ENCODE results near the gene CFAP91. TPM values are rescaled to one million over a fixed set of nuclear protein-coding genes. Genes with fewer than 3 reads are reported as not detected.

Gene CFAP91
- total RNA-seq = 1 to 10 TPM in 1 of 2 donors, under 1 TPM in 1; 0.63 to 2.7 TPM
- total RNA-seq = 0 to 0.15 reads per million in 2 donors

DNA sequence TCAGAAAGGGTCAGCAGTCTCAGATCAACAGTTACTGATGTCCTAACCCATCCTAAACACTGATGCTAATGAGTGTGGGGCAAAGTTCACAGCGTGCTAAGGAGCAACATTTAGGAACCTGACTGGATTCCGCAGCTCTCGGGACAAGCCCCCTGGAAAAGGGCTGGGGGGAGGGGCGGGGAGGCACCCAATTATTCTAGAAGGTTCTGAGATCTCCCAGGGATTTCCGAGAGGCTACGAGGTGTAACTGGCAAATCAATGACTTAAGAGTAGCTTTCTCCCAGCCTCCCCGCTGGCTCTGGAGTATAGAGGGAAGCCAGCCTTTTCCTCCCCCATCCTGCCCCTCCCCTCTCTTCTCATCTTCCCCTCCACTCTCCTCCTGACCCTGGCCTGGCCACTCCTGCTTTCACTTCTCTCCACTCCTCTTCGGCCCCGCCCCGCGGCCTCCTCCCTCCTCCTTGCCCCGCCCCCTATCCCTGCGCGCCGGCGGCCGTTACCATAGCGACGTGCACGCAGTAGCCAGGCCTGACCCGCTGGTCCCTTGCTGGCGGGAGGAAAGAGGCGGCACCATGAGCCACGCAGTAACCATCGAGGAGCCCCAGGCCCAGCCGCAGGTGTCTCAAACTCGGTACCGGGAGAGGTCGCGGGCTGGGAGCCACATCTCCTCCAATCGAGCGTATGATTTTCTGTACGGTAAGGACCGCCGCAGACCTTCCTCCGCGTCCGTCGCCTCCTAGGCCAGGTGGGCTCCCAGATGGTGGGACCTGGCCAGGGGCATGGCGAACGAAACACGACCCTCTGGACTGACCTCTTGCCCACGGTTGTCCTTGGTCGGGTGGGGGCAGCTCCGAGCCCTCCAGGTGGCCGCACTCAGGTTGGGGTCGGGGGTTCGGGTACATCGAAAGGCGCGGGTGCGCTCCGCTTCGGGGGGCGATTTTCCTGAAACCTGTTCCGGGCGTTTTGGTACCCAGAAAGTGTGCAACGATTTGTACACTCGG lies at the start of gene CFAP91:
CFAP91 (plus strand) TSS at position 493 of the 998 bp plus-strand sequence; CDS start at position 570, 77 bp downstream.
- no peaks in the 10 kb centered on the region for H3K36me3 Mint-ChIP-seq (ENCODE audit: low read depth)
- no peaks in the 10 kb centered on the region for H3K27me3 Mint-ChIP-seq
- H3K4me3 Mint-ChIP-seq = peak within 1 kb of the TSS; percentile 85
- ATAC-seq = peak; percentile 84
- DNase-seq = peak; percentile 69 to 77 (median 77)
- peak within 1 kb of the TSS; percentile 88 for H3K27ac Mint-ChIP-seq
- H3K4me1 Mint-ChIP-seq = peaks cover 13% of the 10 kb centered on the region
- no peaks in the 10 kb centered on the region for H3K9me3 ChIP-seq (ENCODE audit: control insufficient read depth, low read length, poor library complexity, severe bottlenecking)

DNA sequence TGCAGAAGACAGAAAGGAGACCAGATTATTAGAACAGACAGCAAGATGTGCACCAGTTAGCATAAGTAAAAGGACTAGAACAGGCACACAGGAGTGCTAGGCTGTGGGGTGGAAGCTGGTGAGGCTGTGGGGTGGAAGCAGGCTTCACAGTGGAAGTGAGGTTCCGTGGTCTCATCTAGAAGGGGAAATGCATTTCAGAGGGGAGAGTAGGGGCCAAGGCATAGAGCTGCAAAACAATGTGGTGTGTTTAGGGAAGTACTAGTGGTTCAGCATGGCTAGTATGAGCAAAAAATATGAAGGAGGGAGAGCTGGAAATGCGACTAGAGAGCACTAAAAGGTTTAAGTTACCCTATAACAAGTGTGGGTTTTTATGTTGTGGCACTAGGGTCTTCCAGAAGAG lies 48.9 kb upstream of the CFAP91 start:
- ATAC-seq (no peak), DNase-seq (no peak)
- Mint-ChIP-seq H3K4me1 (peaks cover 4% of the 10 kb centered on the region), H3K27ac (no peak overlapping the region), H3K27me3 (no peaks in the 10 kb centered on the region), H3K36me3 (ENCODE audit: low read depth) (peaks cover 18% of the 10 kb centered on the region), H3K4me3 (no peak overlapping the region)
- H3K9me3 ChIP-seq (ENCODE audit: control insufficient read depth, low read length, poor library complexity, severe bottlenecking) = no peaks in the 10 kb centered on the region

DNA sequence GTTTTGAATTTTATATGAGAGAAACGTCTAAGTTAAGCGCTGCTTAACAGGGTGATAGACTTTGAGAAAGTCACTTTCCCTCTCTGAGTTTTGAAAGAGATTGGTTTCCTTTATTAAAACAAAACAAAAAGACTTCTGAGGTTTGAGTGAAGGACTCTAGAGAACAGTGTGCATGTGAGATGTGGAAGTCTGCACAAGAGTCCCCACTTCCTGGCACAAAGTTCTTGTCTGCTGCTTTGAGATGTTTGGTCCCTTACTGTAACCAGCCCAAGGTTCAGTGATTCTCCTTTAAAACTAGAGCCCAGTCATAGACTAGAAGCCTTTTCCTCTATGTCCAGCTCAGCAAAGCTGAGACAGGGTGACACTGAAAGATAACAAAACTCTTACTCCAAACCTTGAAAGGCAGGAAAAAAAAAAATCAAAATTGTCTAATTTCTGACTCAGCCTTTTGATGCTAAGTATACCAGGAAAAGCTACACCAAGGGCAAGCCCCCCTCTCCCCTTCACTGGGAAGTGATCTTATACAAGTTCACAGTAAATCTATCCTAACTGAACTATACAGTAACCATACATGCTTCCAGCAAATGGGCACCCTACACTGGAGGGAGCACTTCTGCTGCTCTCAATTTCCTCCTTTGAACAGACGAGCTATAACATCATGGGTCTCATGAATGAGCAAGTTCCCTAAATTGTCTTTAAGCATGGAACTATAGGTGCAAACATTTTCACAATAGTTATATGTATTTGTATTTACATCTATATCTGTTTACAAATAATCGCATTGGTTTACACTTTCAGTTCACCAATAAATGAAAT lies 44.7 kb upstream of the CFAP91 start:
- H3K4me1 Mint-ChIP-seq = peaks cover 3% of the 10 kb centered on the region
- no peaks in the 10 kb centered on the region for H3K9me3 ChIP-seq (ENCODE audit: control insufficient read depth, low read length, poor library complexity, severe bottlenecking)
- DNase-seq = no peak
- H3K4me3 Mint-ChIP-seq = no peak overlapping the region
- ATAC-seq = no peak
- H3K27me3 Mint-ChIP-seq = no peaks in the 10 kb centered on the region
- peaks cover 8% of the 10 kb centered on the region for H3K36me3 Mint-ChIP-seq (ENCODE audit: low read depth)
- no peak overlapping the region for H3K27ac Mint-ChIP-seq

- peaks cover 3% of the 10 kb centered on the region for H3K4me1 Mint-ChIP-seq
- no peaks in the 10 kb centered on the region for H3K9me3 ChIP-seq (ENCODE audit: control insufficient read depth, low read length, poor library complexity, severe bottlenecking)
- H3K27me3 Mint-ChIP-seq = no peaks in the 10 kb centered on the region
- H3K27ac Mint-ChIP-seq = no peak overlapping the region
- DNase-seq (no peak), ATAC-seq (no peak)
- H3K36me3 Mint-ChIP-seq (ENCODE audit: low read depth) = peaks cover 5% of the 10 kb centered on the region
- no peak overlapping the region for H3K4me3 Mint-ChIP-seq
Observed at GRCh38 chr3:119658994-119659393, 43.8 kb upstream of the CFAP91 start.

GRCh38 chr3:119659606-119660291 lies 43.1 kb upstream of the CFAP91 start:
- no peak for ATAC-seq
- H3K27me3 Mint-ChIP-seq = no peaks in the 10 kb centered on the region

GRCh38 chr3:119660474-119661440 lies 42.1 kb upstream of the CFAP91 start, which contains the start of gene POPDC2:
TSS of gene POPDC2 (minus strand) at chr3:119660589. CDS start at chr3:119660423, 166 bp downstream.
- H3K9me3 ChIP-seq (ENCODE audit: control insufficient read depth, low read length, poor library complexity, severe bottlenecking) = no peaks in the 10 kb centered on the region
- DNase-seq (no peak), ATAC-seq (no peak)
- Mint-ChIP-seq H3K36me3 (ENCODE audit: low read depth) (peaks cover 3% of the 10 kb centered on the region), H3K4me1 (peaks cover 3% of the 10 kb centered on the region), H3K4me3 (no peak within 1 kb of the TSS), H3K27ac (peak within 1 kb of the TSS; percentile 68), H3K27me3 (no peaks in the 10 kb centered on the region)

More at GRCh38 chr3:119659606-119660291, 43.1 kb upstream of the CFAP91 start:
- H3K4me1 Mint-ChIP-seq = peaks cover 3% of the 10 kb centered on the region
- DNase-seq = no peak
- no peak overlapping the region for H3K4me3 Mint-ChIP-seq
- H3K36me3 Mint-ChIP-seq (ENCODE audit: low read depth) = peaks cover 3% of the 10 kb centered on the region
- no peaks in the 10 kb centered on the region for H3K9me3 ChIP-seq (ENCODE audit: control insufficient read depth, low read length, poor library complexity, severe bottlenecking)
- no peak overlapping the region for H3K27ac Mint-ChIP-seq

DNA sequence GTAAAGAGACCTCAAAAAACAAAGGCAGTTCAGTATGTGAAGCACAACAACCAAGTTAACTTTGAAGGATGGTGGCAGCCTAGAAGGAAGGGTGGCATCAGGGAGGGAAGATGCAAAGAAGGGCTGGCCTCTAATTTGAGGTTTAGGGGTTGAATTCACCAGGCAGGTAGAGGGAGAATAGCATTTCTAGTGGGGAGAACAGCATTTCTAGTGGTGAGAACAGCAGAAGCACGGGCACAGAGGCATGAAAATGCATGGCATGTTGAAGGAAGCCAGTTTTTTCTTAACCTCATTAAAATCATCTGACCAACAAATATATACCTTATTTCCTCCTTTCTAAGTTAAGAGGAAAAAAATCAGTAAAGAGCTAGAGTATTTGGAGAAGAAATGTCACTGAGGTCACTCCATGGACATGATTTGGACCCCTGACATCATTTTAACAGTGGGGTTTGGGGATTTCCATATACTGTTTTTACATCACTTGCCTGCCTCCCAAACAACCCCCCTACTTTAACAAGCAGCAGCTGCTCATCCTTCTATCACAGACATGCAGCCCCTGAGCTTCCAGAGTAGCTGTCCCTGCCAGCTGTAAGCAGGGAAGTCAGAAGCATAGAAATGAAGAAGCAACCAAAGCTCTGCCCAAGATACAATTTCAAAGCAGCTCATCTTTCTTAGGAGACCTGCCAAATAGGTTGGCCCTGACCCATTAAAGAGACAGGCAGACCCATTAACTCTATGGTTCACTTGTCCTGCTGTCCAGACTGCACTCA lies 40.0 kb upstream of the CFAP91 start:
- Mint-ChIP-seq H3K27ac (peak overlapping the region; percentile 68), H3K4me3 (no peak overlapping the region), H3K4me1 (peaks cover 3% of the 10 kb centered on the region), H3K36me3 (ENCODE audit: low read depth) (no peaks in the 10 kb centered on the region), H3K27me3 (no peaks in the 10 kb centered on the region)
- no peaks in the 10 kb centered on the region for H3K9me3 ChIP-seq (ENCODE audit: control insufficient read depth, low read length, poor library complexity, severe bottlenecking)
- DNase-seq = no peak
- no peak for ATAC-seq

- Mint-ChIP-seq H3K27ac (no peak overlapping the region), H3K4me1 (peaks cover 3% of the 10 kb centered on the region), H3K27me3 (no peaks in the 10 kb centered on the region), H3K36me3 (ENCODE audit: low read depth) (no peaks in the 10 kb centered on the region), H3K4me3 (no peak overlapping the region)
- ATAC-seq (no peak), DNase-seq (no peak)
- no peaks in the 10 kb centered on the region for H3K9me3 ChIP-seq (ENCODE audit: control insufficient read depth, low read length, poor library complexity, severe bottlenecking)
Observed at GRCh38 chr3:119663885-119664284, 38.9 kb upstream of the CFAP91 start.

- Mint-ChIP-seq H3K4me1 (peaks cover 3% of the 10 kb centered on the region), H3K4me3 (no peak overlapping the region), H3K36me3 (ENCODE audit: low read depth) (no peaks in the 10 kb centered on the region), H3K27me3 (no peaks in the 10 kb centered on the region), H3K27ac (no peak overlapping the region)
- H3K9me3 ChIP-seq (ENCODE audit: control insufficient read depth, low read length, poor library complexity, severe bottlenecking) = no peaks in the 10 kb centered on the region
- no peak for ATAC-seq
- no peak for DNase-seq
Observed at GRCh38 chr3:119664370-119664769, 38.5 kb upstream of the CFAP91 start.

DNA sequence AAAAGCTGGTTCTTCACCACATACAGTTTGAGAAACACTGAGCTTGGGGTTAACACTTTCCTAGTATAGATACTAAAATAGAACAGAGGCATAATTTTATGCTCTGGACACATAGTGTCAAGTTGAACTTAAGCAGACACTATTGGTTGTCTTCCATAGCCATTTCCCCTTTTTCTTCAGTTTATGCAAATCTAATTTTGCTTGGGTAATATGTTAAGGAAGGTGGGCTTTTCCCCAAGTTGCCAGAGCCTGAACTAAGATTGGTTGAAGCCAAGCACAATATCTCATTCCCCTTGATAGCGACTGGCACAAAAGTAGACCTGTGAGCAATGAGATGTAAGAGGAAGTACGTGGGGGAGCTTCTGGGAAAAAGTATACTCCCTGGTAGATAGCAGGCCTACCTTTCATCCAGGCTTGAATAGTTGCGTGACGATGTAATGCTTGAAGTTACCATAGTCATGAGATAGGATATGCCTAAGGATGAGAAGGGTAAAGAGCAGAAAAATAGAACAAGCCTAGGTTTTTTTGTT lies 37.9 kb upstream of the CFAP91 start:
- peaks cover 3% of the 10 kb centered on the region for H3K4me1 Mint-ChIP-seq

DNA sequence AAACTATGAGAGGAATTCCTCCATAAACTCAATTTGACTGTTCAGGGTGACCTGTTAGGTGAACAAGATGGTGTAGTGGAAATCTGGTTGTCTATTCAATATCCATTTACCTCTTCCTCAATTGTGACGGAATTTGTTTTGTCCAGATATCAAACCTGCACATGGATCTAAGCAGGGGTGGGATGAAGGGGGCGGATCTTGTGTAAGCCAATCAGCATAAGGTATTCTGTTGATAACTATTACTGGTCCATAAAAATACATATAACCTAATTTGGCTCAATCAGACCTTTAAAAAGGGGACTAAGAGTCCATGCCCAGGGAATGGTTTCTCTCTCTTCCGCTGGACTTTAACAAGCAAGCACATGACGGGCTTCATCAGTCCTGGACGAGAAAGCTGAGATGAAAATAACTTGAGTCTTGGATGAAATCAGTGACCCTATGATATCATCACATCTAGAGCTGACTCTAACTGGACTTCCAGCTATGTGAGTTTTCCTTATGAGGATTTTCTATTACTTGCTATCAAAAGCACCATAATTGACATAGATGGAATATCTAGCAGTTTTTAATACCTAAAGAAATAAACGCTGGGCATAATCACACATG lies 36.8 kb upstream of the CFAP91 start:
- DNase-seq (no peak), ATAC-seq (no peak)
- Mint-ChIP-seq H3K36me3 (ENCODE audit: low read depth) (no peaks in the 10 kb centered on the region), H3K4me3 (no peak overlapping the region), H3K4me1 (peaks cover 3% of the 10 kb centered on the region), H3K27me3 (no peaks in the 10 kb centered on the region), H3K27ac (no peak overlapping the region)
- no peaks in the 10 kb centered on the region for H3K9me3 ChIP-seq (ENCODE audit: control insufficient read depth, low read length, poor library complexity, severe bottlenecking)

More for the DNA sequence above, 37.9 kb upstream of the CFAP91 start:
- no peaks in the 10 kb centered on the region for H3K36me3 Mint-ChIP-seq (ENCODE audit: low read depth)
- H3K27ac Mint-ChIP-seq = no peak overlapping the region
- DNase-seq (no peak), ATAC-seq (no peak)
- no peaks in the 10 kb centered on the region for H3K9me3 ChIP-seq (ENCODE audit: control insufficient read depth, low read length, poor library complexity, severe bottlenecking)
- H3K27me3 Mint-ChIP-seq = no peaks in the 10 kb centered on the region
- no peak overlapping the region for H3K4me3 Mint-ChIP-seq

Data from T-helper 17 cell (primary cell).